Ovary (tissue), 3 donors: ENCODE measurements around the gene SWT1.

Source experiments
- POLR2A ChIP-seq: fragments of 450-650 bp; IDR thresholded peaks from one replicate; pipeline ENCODE4 v1.6.1; 2017; ENCODE audit warnings: antibody characterized with exemption, mild to moderate bottlenecking, moderate library complexity
- TF ChIP-seq, protein P1 (sequence below), 3 donors: fragments of 450-650 bp in 2 of 3; fragments of 200-600 bp in 1 of 3; IDR thresholded peaks; one replicate each; pipeline versions ENCODE4 v1.5.1 to v1.8.0; 2016 to 2022; ENCODE audit warnings: antibody characterized with exemption in 3 of 3, mild to moderate bottlenecking in 1 of 3
- donor health status: DM: no; HTN: no; CAD: no.

GRCh38 chr1:185108321-185108720 is 48.6 kb upstream of the SWT1 start:
- no peak for TF ChIP-seq POLR2A
- TF ChIP-seq, protein P1, sequence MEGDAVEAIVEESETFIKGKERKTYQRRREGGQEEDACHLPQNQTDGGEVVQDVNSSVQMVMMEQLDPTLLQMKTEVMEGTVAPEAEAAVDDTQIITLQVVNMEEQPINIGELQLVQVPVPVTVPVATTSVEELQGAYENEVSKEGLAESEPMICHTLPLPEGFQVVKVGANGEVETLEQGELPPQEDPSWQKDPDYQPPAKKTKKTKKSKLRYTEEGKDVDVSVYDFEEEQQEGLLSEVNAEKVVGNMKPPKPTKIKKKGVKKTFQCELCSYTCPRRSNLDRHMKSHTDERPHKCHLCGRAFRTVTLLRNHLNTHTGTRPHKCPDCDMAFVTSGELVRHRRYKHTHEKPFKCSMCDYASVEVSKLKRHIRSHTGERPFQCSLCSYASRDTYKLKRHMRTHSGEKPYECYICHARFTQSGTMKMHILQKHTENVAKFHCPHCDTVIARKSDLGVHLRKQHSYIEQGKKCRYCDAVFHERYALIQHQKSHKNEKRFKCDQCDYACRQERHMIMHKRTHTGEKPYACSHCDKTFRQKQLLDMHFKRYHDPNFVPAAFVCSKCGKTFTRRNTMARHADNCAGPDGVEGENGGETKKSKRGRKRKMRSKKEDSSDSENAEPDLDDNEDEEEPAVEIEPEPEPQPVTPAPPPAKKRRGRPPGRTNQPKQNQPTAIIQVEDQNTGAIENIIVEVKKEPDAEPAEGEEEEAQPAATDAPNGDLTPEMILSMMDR (IDR thresholded peaks at IDR 0.05) = no peak
